HG02571 (cell line): ENCODE data around the gene KIF1B.

Experiments
- ATAC-seq: cut with Tn5 transposase; IDR thresholded peaks from one replicate; pipeline ENCODE4 v1.9.1; 2021; ENCODE audit warnings: mild to moderate bottlenecking, moderate library complexity; ENCODE audit not compliant: unreplicated experiment

The KIF1B gene

GRCh38 chr1:10209905-10210810 is at the start of gene KIF1B:
Gene KIF1B (plus strand): TSS chr1:10210570. CDS start chr1:10232329, 21,759 bp downstream.
- peak; percentile 98 for ATAC-seq

- ATAC-seq = no peak
These were observed 49.4 kb upstream of the KIF1B start for GRCh38 chr1:10160907-10161490.

GRCh38 chr1:10161541-10162290 is 48.7 kb upstream of the KIF1B start:
- no peak for ATAC-seq

- ATAC-seq = no peak
These were observed 41.4 kb upstream of the KIF1B start for GRCh38 chr1:10168912-10169514.

GRCh38 chr1:10170239-10170574 is 40.2 kb upstream of the KIF1B start:
- ATAC-seq = no peak

GRCh38 chr1:10171105-10171767 is 39.1 kb upstream of the KIF1B start:
- ATAC-seq = no peak

- ATAC-seq = no peak
These were observed 38.2 kb upstream of the KIF1B start for GRCh38 chr1:10171995-10172669.

GRCh38 chr1:10173582-10173981 is 36.8 kb upstream of the KIF1B start:
- no peak for ATAC-seq

GRCh38 chr1:10177876-10178275 is 32.5 kb upstream of the KIF1B start:
- no peak for ATAC-seq

GRCh38 chr1:10178597-10179405 is 31.6 kb upstream of the KIF1B start:
- no peak for ATAC-seq

- no peak for ATAC-seq
These were observed 30.8 kb upstream of the KIF1B start for GRCh38 chr1:10179406-10180091.

- no peak for ATAC-seq
These were observed 29.2 kb upstream of the KIF1B start for GRCh38 chr1:10181154-10181553.

- no peak for ATAC-seq
These were observed 24.6 kb upstream of the KIF1B start for GRCh38 chr1:10185759-10186158.

- ATAC-seq = no peak
These were observed 23.9 kb upstream of the KIF1B start for GRCh38 chr1:10186331-10187025.

- ATAC-seq = no peak
These were observed 23.4 kb upstream of the KIF1B start for GRCh38 chr1:10187026-10187334.

- ATAC-seq = no peak
These were observed 22.2 kb upstream of the KIF1B start for GRCh38 chr1:10188133-10188650.

- no peak for ATAC-seq
These were observed 20.7 kb upstream of the KIF1B start for GRCh38 chr1:10189659-10190058.

GRCh38 chr1:10192263-10192662 is 18.1 kb upstream of the KIF1B start:
- no peak for ATAC-seq
